Measurements from ENCODE around the gene GOLGA8O. TPM values are rescaled to one million over a fixed set of nuclear protein-coding genes. Genes with fewer than 3 reads are reported as not detected.
"Not testable (repeated sequence)": the region's sequence is repeated elsewhere in the genome, so short reads cannot be mapped to it uniquely, and the experiment has no call there.

GOLGA8O gene
- under 1 TPM in 1 of 4 donors, not detected in 3; 0.19 TPM for total RNA-seq

GRCh38 chr15:32455534-32455933 lies at the start of gene GOLGA8O:
Gene GOLGA8O (minus strand): TSS chr15:32455634. CDS start chr15:32455536, 98 bp downstream.
- DNase-seq; intact Hi-C loops (cut with DNase I); H3K36me3 ChIP-seq; H3K4me3 ChIP-seq; H3K27me3 ChIP-seq; H3K27ac ChIP-seq; H3K4me1 ChIP-seq; H3K9me3 ChIP-seq: not testable (repeated sequence)
- WGBS, 2 donors = no CpG with 5 or more reads among the region's 7 CpGs

- DNase-seq; H3K4me1 ChIP-seq; H3K9me3 ChIP-seq; H3K36me3 ChIP-seq; intact Hi-C loops (cut with DNase I); H3K4me3 ChIP-seq; H3K27ac ChIP-seq; H3K27me3 ChIP-seq: not testable (repeated sequence)
- no CpG with 5 or more reads among the region's 8 CpGs for WGBS, 2 donors
Observed at GRCh38 chr15:32504152-32504811, 48.8 kb upstream of the GOLGA8O start.

- H3K27ac ChIP-seq; intact Hi-C loops (cut with DNase I); DNase-seq; H3K9me3 ChIP-seq; H3K27me3 ChIP-seq; H3K36me3 ChIP-seq; H3K4me3 ChIP-seq; H3K4me1 ChIP-seq: not testable (repeated sequence)
- WGBS, 2 donors = 93 to 100% methylated on average over 1 of the region's 1 CpG
Observed at GRCh38 chr15:32502946-32503345, 47.5 kb upstream of the GOLGA8O start.

GRCh38 chr15:32492768-32493167 lies 37.3 kb upstream of the GOLGA8O start:
- H3K4me3 ChIP-seq; H3K27me3 ChIP-seq; intact Hi-C loops (cut with DNase I); H3K36me3 ChIP-seq; H3K27ac ChIP-seq; H3K4me1 ChIP-seq; H3K9me3 ChIP-seq; DNase-seq: not testable (repeated sequence)
- no CpG with 5 or more reads among the region's 4 CpGs for WGBS, 2 donors

GRCh38 chr15:32486474-32486873 lies 31.0 kb upstream of the GOLGA8O start:
- H3K4me1 ChIP-seq; H3K27ac ChIP-seq; H3K27me3 ChIP-seq; DNase-seq; H3K9me3 ChIP-seq; H3K4me3 ChIP-seq; intact Hi-C loops (cut with DNase I); H3K36me3 ChIP-seq: not testable (repeated sequence)
- 88 to 97% methylated on average over 8 of the region's 12 CpGs for WGBS, 2 donors

- DNase-seq; H3K36me3 ChIP-seq; H3K4me3 ChIP-seq; intact Hi-C loops (cut with DNase I); H3K9me3 ChIP-seq; H3K4me1 ChIP-seq; H3K27me3 ChIP-seq; H3K27ac ChIP-seq: not testable (repeated sequence)
- no CpG with 5 or more reads among the region's 6 CpGs for WGBS, 2 donors
Observed at GRCh38 chr15:32483377-32483776, 27.9 kb upstream of the GOLGA8O start.

GRCh38 chr15:32481683-32482082 lies 26.2 kb upstream of the GOLGA8O start:
- no CpG with 5 or more reads among the region's 5 CpGs for WGBS, 2 donors
- DNase-seq; H3K27ac ChIP-seq; H3K4me3 ChIP-seq; intact Hi-C loops (cut with DNase I); H3K27me3 ChIP-seq; H3K4me1 ChIP-seq; H3K9me3 ChIP-seq; H3K36me3 ChIP-seq: not testable (repeated sequence)

GRCh38 chr15:32468076-32468475 lies 12.6 kb upstream of the GOLGA8O start:
- DNase-seq; H3K27ac ChIP-seq; H3K36me3 ChIP-seq; H3K9me3 ChIP-seq; intact Hi-C loops (cut with DNase I); H3K4me3 ChIP-seq; H3K27me3 ChIP-seq; H3K4me1 ChIP-seq: not testable (repeated sequence)
- 96 to 99% methylated on average over 6 to 13 of the region's 23 CpGs for WGBS, 2 donors

- no CpG with 5 or more reads among the region's 12 CpGs for WGBS, 2 donors
- DNase-seq; intact Hi-C loops (cut with DNase I); H3K4me3 ChIP-seq; H3K27ac ChIP-seq; H3K36me3 ChIP-seq; H3K27me3 ChIP-seq; H3K4me1 ChIP-seq; H3K9me3 ChIP-seq: not testable (repeated sequence)
Observed at GRCh38 chr15:32440445-32440977, 14.9 kb downstream of the GOLGA8O start.

GRCh38 chr15:32434102-32434963 lies 21.1 kb downstream of the GOLGA8O start:
- DNase-seq; H3K4me3 ChIP-seq; H3K9me3 ChIP-seq; intact Hi-C loops (cut with DNase I); H3K27ac ChIP-seq; H3K36me3 ChIP-seq; H3K27me3 ChIP-seq; H3K4me1 ChIP-seq: not testable (repeated sequence)
- WGBS, 2 donors = no CpG with 5 or more reads among the region's 73 CpGs

- H3K27me3 ChIP-seq; H3K4me3 ChIP-seq; H3K27ac ChIP-seq; H3K36me3 ChIP-seq; intact Hi-C loops (cut with DNase I); H3K4me1 ChIP-seq; H3K9me3 ChIP-seq; DNase-seq: not testable (repeated sequence)
- 86 to 100% methylated on average over 1 of the region's 4 CpGs for WGBS, 2 donors
Observed at GRCh38 chr15:32427635-32428034, 27.8 kb downstream of the GOLGA8O start.

GRCh38 chr15:32426511-32426910 lies 28.9 kb downstream of the GOLGA8O start:
- 64 to 71% methylated on average over 4 of the region's 4 CpGs for WGBS, 2 donors
- DNase-seq, H3K27ac ChIP-seq: not testable (repeated sequence)

More at GRCh38 chr15:32426511-32426910, 28.9 kb downstream of the GOLGA8O start:
- H3K27me3 ChIP-seq; H3K4me3 ChIP-seq; H3K9me3 ChIP-seq; H3K4me1 ChIP-seq; intact Hi-C loops (cut with DNase I); H3K36me3 ChIP-seq: not testable (repeated sequence)
